ENCODE measurements around the gene NAXD.

DNA sequence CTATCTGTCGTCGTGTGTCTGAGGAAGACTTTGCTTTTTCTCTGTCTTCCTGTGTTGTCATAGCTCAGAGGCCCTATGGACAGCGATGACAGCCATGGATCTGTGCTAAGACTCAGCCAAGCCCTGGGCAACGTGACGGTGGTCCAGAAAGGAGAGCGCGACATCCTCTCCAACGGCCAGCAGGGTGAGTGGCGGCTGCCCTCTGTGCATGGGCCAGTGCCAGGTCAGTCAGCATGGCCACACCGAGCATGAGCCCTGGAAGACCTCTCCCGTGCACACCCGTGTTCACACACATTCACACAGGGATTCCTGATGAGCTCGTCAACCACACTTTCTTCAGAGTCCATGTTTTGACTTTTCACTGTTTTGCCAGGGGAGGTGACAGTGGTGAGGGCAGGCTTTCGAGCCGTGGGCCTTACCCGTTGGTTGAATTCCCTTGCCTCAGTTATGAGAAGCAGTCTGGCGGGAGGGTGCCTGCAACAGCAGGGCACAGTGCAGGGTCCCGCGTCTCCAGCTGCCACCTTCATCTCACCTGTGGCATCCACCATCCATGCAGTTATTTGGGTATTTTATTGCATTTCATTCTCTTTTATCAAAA is 20.2 kb downstream of the NAXD start:
- no peak for TF ChIP-seq POLR2AphosphoS5 (IDR thresholded peaks at IDR 0.05)
- no peak for TF ChIP-seq POLR2A (IDR thresholded peaks at IDR 0.05)
- no peak for TF ChIP-seq CTCF (IDR thresholded peaks at IDR 0.05)
- TF ChIP-seq EP300 (IDR thresholded peaks at IDR 0.05) = no peak

Measured in upper lobe of left lung (tissue), 4 donors.